Large intestine (tissue), 3 donors: Measurements from ENCODE around the gene CKS1B. TPM values are rescaled to one million over a fixed set of nuclear protein-coding genes. Genes with fewer than 3 reads are reported as not detected.

Experiments used
- DNase-seq, 2 donors: peaks; one replicate each; pipeline versions ENCODE4 v3.0.0 to v3.0.0-alpha.2; 2013
- H3K27ac ChIP-seq: one replicate; pipeline ENCODE4 v1.5.1; 2013; ENCODE audit warnings: low read length
- H3K27me3 ChIP-seq: 2 replicates; pipeline ENCODE4 v1.6.1; 2013; ENCODE audit warnings: low read length; ENCODE audit not compliant: control insufficient read depth, insufficient read depth
- H3K36me3 ChIP-seq: 2 replicates; pipeline ENCODE4 v1.6.1; 2013; ENCODE audit warnings: low read length; ENCODE audit not compliant: control insufficient read depth, insufficient read depth
- H3K4me1 ChIP-seq: one replicate; pipeline ENCODE4 v1.6.1; 2013; ENCODE audit warnings: low read length; ENCODE audit not compliant: control insufficient read depth, insufficient read depth
- H3K4me3 ChIP-seq: one replicate; pipeline ENCODE4 v1.5.1; 2013; ENCODE audit warnings: low read length
- H3K9me3 ChIP-seq: one replicate; pipeline ENCODE4 v1.6.1; 2013; ENCODE audit warnings: mild to moderate bottlenecking, low read depth, low read length, moderate library complexity; ENCODE audit not compliant: control insufficient read depth
- WGBS: methylation state at CpG from one replicate; pipeline ENCODE4 v1.1.5; 2013; ENCODE audit warnings: low lambda C conversion rate; ENCODE audit not compliant: insufficient coverage; 5-methylcytosine and 5-hydroxymethylcytosine counted together
- polyA plus RNA-seq: library from polyadenylated mRNA; unstranded; fragments of 120-200 nt; gene quantifications from one replicate; pipeline ENCODE4 v1.2.1, GENCODE V29; 2013

CKS1B gene
- polyA plus RNA-seq, 1 donor = 65.6 TPM

DNA sequence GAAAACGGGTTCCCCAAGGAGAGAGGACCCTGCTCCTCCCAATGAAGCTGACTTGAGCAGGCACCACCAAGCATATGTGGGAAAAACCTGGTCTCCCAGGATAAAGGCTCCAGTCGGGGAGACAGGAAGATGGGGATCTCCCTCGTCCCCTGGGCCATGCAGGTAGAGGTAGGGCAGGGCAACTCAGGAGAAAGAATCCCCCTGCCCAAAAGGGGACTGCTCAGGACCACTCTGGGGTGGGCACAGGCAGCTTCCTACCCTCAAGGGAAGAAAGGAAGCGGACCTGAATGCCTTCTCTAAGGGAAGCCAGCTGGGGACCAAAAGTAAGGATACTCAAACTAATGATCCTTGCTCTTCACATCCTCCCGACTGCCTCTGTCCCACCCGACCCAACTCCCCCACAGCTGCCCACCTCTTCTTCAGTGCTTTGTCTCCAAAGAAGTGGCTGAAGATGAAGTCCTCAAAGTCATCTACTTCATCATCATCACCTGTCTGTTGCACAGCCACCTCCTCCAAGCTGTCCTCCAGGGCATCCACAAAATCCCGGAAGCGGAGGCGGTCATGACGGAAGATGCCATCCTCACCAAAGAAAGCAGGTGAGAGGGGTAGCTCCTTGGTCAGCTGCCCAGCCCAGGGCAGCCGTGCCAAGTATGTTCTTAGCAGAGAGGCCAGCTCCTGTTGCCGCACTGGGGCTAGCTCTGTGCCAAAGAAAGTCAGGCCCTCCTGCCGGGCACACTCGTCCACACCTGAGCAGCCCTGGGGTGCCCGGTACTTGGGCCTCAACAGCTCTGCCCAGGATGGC is 29.1 kb upstream of the CKS1B start:
- no peak for DNase-seq

DNA sequence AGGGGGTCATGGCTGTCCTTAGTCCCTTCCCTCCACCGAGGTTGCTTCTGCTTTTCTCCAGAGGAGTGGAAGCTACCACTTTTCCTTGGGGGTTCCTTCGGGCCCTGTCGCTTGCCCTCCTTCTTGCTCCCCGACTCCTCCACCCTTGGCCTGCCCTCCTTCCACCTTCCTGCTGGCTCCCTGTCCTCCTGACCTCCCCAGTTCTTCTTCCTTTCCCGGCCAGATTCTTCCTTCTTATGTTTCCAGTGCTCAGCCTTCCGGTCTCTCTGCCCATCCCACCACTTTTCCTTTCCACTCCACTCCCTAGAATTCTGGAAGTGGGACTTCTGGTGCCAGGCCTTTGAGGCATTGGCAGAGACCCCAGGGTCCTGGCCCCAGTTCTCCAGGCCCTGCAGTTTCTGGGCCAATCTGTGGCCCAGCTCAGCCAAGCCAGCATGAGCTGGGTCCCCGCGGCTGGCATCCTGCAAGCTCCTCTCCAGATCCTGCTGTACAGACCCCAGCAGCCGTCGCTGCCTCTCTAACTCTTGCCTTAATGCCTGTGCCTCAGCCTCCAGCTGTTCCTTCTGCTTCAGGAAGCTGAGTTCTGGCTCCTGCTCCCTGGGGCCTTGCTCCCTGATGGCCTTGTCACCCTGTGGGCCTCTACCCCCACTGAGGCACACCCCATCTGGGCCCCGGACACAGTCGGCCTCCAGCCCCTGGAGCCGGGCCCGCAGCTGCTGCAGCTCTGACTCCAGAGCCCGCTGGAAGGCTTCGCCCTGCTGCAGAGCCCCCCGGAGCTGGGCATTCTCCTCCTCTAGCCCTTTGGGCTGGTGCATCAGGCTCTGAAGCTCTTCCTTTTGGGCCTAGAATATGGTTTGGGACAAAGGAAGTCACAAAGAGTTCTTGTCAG is 28.3 kb upstream of the CKS1B start:
- no peaks in the 10 kb centered on the region for H3K9me3 ChIP-seq
- no peak for DNase-seq
- no peak overlapping the region for H3K4me3 ChIP-seq
- no peak overlapping the region for H3K27ac ChIP-seq
- no peaks in the 10 kb centered on the region for H3K27me3 ChIP-seq
- H3K4me1 ChIP-seq = peaks cover 40% of the 10 kb centered on the region
- peaks cover 34% of the 10 kb centered on the region for H3K36me3 ChIP-seq
- 80% methylated on average over 2 of the region's 17 CpGs for WGBS

More for the DNA sequence above, 29.1 kb upstream of the CKS1B start:
- no peaks in the 10 kb centered on the region for H3K9me3 ChIP-seq
- no peaks in the 10 kb centered on the region for H3K27me3 ChIP-seq
- no peak overlapping the region for H3K4me3 ChIP-seq
- H3K27ac ChIP-seq = peak overlapping the region; percentile 84
- WGBS = no CpG with 5 or more reads among the region's 15 CpGs
- peaks cover 26% of the 10 kb centered on the region for H3K36me3 ChIP-seq
- peaks cover 40% of the 10 kb centered on the region for H3K4me1 ChIP-seq

DNA sequence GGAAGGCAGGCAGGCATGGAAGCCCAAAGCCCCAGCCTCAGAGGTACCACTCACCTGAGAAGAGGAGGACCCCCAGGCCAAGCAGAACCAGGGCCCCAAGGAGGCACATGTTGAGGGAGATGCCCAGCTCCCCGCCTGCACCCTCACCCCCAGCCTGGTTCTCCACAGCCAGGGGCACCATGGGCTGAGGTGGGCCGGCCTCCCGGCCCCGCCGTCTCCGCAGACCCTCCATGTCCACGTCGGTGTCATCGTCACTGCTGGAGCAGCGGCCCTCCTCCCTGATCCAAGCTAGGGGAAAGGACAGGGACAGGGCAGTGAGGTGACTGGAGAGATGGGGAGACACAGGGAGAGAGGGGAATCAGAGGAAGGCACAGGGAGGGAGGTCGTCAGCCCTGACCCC is 26.4 kb upstream of the CKS1B start:
- DNase-seq = no peak
- Histone ChIP-seq H3K4me3 (no peak overlapping the region), H3K27me3 (no peaks in the 10 kb centered on the region), H3K9me3 (no peaks in the 10 kb centered on the region), H3K36me3 (peaks cover 42% of the 10 kb centered on the region), H3K27ac (no peak overlapping the region), H3K4me1 (peaks cover 26% of the 10 kb centered on the region)
- no CpG with 5 or more reads among the region's 11 CpGs for WGBS

DNA sequence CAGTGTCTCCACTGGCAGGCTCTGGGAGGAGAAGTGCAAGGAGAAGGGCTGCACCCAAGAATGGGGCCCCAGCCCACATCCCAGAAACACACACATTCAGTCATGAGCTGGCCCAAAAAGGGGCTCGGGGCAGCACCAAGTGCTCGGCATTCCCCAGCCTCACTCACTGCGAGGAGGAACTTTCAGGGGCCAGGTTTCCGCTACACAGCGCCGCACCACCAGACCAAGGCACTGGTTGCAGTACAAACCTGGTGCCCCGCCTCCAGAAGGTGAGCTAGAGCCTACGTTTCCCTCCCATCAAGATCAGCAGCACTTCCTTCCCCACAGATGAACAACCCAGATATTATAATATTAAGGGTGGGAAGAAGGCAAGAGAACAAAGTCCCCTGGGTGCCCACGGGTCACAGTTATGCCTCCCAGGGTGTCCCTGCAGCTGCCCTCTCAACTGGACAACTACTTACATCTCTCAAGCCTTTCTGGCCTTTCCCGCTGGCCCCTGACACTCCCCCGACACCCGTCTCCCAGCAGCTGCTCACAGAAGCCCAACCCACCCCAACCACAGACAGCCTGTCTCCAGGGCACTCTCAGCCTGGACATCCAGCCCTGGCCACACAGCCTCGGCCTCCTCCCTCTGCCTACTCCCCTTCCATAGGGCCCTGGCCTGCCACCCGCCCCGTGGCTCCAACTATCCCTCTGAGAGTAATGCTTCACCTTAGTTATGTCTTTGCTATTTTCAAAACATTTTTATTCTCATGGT is 22.4 kb upstream of the CKS1B start:
- peaks cover 29% of the 10 kb centered on the region for H3K4me1 ChIP-seq
- no peak for DNase-seq
- no peak overlapping the region for H3K4me3 ChIP-seq
- no CpG with 5 or more reads among the region's 15 CpGs for WGBS
- peaks cover 34% of the 10 kb centered on the region for H3K36me3 ChIP-seq
- H3K27ac ChIP-seq = no peak overlapping the region
- H3K9me3 ChIP-seq = no peaks in the 10 kb centered on the region
- no peaks in the 10 kb centered on the region for H3K27me3 ChIP-seq

DNA sequence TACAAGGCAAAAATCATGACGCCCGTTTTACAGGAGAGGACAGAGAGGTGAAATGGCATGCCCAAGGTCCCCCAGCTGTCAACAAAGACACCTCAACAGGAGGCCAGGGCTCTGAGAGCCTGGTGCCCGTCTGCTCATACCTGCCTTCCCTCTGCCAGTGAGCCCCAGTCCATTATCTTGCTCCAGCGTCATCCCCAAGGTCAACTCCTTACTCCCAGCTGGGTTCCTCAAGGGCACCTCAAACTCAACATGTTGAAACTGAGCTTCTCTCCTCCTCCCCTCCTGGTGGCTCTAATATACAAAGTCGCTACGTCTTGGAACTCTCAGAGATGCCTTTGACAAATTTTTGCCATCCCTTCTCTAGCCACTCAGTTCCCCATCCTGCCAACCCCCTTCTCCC is 21.8 kb upstream of the CKS1B start:
- no peak overlapping the region for H3K27ac ChIP-seq
- no peaks in the 10 kb centered on the region for H3K27me3 ChIP-seq
- no peak for DNase-seq
- WGBS = no CpG with 5 or more reads among the region's 6 CpGs
- no peak overlapping the region for H3K4me3 ChIP-seq
- H3K9me3 ChIP-seq = no peaks in the 10 kb centered on the region
- peaks cover 29% of the 10 kb centered on the region for H3K36me3 ChIP-seq
- peaks cover 32% of the 10 kb centered on the region for H3K4me1 ChIP-seq

DNA sequence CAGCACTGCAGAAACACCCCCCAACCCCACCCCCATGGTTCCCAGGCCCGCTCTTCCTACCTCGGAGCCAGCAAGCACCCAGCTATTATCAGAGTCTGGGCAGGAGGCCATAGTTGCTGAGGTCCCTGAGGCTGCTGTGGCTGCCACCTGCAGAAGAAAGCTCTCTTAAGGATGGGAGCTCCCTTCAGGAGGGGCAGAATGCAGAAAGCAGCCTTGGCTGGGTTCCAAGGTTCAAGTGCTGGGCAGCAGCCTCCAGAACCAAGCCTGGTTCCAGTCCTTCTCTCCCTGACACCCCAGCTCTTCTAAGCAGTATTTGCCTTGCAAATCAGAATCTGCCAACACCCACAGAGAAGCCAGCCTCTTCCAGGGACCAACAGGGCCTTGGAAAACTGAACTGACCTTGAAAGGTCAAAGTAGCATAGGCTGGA is 20.9 kb upstream of the CKS1B start:
- Histone ChIP-seq H3K4me1 (peaks cover 32% of the 10 kb centered on the region), H3K36me3 (peaks cover 26% of the 10 kb centered on the region), H3K9me3 (no peaks in the 10 kb centered on the region), H3K4me3 (no peak overlapping the region), H3K27me3 (no peaks in the 10 kb centered on the region), H3K27ac (no peak overlapping the region)
- no peak for DNase-seq
- no CpG with 5 or more reads among the region's 2 CpGs for WGBS

DNA sequence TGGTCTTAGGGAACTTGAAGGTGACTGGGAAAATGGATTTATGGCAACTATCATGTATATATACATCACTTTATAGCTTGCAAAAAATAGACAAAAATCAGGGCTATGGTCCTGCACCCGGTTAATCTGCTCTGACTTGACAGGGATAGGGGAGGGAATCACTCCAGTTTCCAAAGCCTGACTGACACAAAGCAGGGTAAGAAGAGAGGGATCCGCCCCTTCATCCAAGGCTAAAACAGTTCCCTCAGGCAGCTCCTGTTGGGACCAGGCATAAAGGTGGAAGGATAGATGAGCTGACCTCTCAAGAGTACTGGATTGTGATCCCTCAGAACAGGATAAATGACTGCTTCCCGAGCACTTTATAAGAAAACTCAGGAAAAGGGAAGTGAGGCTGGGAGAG is 19.9 kb upstream of the CKS1B start:
- no CpG with 5 or more reads among the region's 3 CpGs for WGBS
- no peaks in the 10 kb centered on the region for H3K27me3 ChIP-seq
- H3K9me3 ChIP-seq = no peaks in the 10 kb centered on the region
- peak overlapping the region; percentile 26 for H3K27ac ChIP-seq
- H3K4me3 ChIP-seq = no peak overlapping the region
- peaks cover 32% of the 10 kb centered on the region for H3K4me1 ChIP-seq
- H3K36me3 ChIP-seq = peaks cover 32% of the 10 kb centered on the region
- no peak for DNase-seq

DNA sequence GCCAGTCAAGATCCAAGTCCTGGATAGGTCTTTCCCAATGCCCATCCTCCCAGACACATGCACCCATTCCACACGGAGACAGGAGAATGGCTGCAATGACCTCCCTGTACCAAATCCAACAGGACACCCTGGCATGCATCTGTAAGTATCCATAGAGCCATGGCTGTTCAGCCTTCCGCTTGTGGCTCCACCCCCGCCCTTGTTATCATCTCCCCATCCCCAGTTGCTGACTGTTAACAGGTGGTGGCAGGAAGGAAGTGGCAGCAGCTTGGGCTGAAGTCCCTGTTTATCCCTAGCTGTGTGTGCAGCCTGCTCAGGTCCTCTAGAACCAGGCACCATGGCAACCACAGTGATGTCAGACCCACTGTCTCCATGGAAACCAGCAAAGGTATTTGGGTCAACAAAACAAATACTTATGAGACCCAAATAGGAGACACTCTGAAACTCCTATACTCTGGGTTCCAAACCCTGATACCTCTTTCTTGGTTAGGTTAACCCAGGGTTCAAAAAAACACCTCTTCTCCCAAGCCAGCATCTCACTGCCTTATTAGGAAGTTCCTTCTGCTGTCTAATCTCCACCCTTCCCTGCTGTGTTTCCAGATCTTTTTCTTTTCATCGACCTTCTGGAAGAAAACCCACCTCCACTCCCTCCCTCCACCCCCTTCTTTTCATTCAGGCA is 19.3 kb upstream of the CKS1B start:
- peak overlapping the region; percentile 71 for H3K27ac ChIP-seq
- 0% methylated on average over 1 of the region's 4 CpGs for WGBS
- DNase-seq = peak; percentile 82 to 87
- H3K4me3 ChIP-seq = peak overlapping the region; percentile 56
- H3K36me3 ChIP-seq = peaks cover 35% of the 10 kb centered on the region
- no peaks in the 10 kb centered on the region for H3K27me3 ChIP-seq
- H3K9me3 ChIP-seq = no peaks in the 10 kb centered on the region
- peaks cover 32% of the 10 kb centered on the region for H3K4me1 ChIP-seq

DNA sequence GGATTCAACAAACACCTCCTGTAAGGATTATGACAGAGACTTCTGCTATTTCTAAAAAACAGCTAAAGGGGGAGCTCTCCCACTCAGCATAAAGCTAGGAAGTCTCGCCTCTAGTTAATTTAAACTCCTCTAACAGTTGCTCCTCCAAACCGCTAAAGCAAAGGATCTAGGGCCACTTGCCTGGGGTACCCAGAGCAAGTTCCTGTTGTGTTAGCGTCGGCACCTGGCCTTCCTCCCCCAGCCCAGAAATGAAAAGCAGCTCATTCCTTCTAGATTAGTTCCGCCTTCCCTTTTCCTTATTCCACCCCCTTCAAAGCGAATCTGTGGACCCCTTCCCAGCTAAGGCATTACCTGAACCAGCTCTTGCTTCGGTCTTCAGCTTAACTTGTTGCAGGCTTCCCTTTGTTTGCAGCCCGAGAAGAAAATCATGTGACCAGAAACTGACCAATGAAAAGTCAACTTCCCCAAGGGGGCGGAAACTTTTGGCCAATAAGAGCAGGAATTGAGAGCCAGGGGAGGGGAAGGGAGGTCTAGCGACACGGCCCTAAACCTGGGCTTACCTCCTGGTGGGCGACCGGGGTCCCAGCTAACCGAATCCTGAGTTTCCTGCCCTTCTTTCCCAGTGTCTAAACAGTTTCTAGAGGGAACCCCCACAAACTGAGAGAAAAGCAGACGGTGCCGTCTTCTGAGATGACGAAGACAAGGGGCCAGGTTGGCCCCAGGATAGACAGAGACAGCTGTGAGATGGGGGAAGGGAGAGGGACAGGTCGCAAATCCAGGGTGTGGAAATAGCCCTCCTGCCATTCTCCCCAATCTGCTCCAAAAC is 18.6 kb upstream of the CKS1B start, which contains the start of gene PBXIP1:
TSS of gene PBXIP1 (minus strand) at position 382 of the 826 bp plus-strand sequence. CDS start 2,378 bp downstream, outside the sequence.
- Histone ChIP-seq H3K27ac (peak within 1 kb of the TSS; percentile 71), H3K4me1 (peaks cover 38% of the 10 kb centered on the region), H3K4me3 (peak within 1 kb of the TSS; percentile 56), H3K9me3 (no peaks in the 10 kb centered on the region), H3K27me3 (no peaks in the 10 kb centered on the region), H3K36me3 (peaks cover 28% of the 10 kb centered on the region)
- DNase-seq = peak; percentile 87 to 93
- WGBS = no CpG with 5 or more reads among the region's 18 CpGs
